GM19240 (cell line): ENCODE results near the gene MCM5.
"Not testable (repeated sequence)": the region's sequence is repeated elsewhere in the genome, so short reads cannot be mapped to it uniquely, and the experiment has no call there.

Experiments used
- DNase-seq: peaks from one replicate; pipeline ENCODE4 v3.0.0; 2011; ENCODE audit warnings: low spot score; ENCODE audit not compliant: insufficient read length

The MCM5 gene

GRCh38 chr22:35432228-35432905 lies 32.4 kb downstream of the MCM5 start:
- DNase-seq = no peak

- no peak for DNase-seq
Observed at GRCh38 chr22:35434061-35434710, 34.2 kb downstream of the MCM5 start.

- no peak for DNase-seq
Observed at GRCh38 chr22:35435201-35435740, 35.3 kb downstream of the MCM5 start.

- DNase-seq = no peak
Observed at GRCh38 chr22:35436421-35436820, 36.5 kb downstream of the MCM5 start.

DNA sequence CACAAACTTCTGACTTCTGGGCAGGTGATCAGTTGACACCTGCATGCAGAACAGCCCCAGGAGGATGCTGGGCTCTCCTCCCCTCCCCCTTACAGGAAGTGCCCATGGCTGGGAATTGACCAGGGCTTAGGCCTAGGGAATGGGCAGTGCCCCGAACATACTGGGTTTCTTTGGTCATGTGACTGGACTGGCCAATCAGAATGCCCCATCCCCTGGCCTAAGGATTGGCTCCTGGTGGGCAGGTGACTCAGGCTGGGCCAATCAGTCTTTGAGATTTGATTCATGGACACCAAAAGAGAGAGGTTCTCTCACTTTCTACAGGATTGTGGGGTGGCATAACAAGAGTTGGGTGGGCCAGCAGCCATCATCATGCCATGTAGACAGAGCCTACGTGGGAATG lies 37.1 kb downstream of the MCM5 start:
- peak; percentile 21 for DNase-seq

GRCh38 chr22:35438673-35439364 lies 38.9 kb downstream of the MCM5 start:
- not testable (repeated sequence) for DNase-seq

DNA sequence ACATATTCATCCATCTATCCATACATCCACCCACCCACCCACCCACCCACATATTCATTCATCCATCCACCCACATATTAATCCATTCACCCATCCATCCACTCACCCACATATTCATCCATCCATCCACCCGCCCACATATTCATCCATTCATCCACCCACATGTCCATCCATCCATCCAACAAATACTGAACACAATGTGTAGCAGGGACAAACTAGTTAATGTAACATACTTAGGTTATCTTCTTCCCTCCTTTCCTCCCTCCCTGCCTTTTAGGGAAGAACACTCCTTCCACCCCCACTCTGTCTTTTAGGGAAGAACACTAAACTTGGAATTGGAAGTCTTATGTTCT lies 39.4 kb downstream of the MCM5 start:
- DNase-seq = no peak

- no peak for DNase-seq
Observed at GRCh38 chr22:35440129-35440528, 40.2 kb downstream of the MCM5 start.

DNA sequence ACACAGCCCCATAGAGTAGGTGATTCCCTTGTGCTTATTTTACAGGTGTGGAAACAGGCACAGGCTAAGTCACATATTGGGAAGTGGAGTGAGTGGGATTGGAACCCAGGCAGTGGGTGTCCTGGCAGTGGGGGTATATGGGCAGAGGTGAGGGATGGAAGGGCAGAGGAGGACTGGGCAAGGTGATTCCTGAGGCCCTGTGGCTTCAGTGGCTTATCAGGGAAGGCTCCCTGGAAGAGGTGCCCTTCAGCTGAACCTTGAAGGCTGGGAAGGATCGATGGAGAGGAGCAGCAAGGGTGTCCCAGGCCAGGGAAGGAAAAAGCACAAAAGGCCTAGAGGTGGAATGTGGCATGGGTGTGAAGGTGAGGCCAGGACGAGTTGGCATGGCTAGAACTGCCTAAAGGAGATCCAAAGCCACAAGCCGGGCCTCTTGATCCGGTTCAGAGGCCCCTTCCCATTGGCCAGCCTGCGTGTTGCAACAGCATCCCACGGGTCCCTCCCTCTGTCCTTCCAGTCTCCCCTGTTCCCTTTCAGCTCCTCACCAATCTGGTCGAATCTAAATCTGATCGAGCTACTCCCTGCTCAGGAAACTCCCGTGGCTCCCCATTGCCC lies 41.7 kb downstream of the MCM5 start:
- no peak for DNase-seq

GRCh38 chr22:35442471-35442870 lies 42.5 kb downstream of the MCM5 start:
- no peak for DNase-seq

GRCh38 chr22:35443338-35443737 lies 43.4 kb downstream of the MCM5 start:
- DNase-seq = no peak

- no peak for DNase-seq
Observed at GRCh38 chr22:35443790-35444684, 44.1 kb downstream of the MCM5 start.

DNA sequence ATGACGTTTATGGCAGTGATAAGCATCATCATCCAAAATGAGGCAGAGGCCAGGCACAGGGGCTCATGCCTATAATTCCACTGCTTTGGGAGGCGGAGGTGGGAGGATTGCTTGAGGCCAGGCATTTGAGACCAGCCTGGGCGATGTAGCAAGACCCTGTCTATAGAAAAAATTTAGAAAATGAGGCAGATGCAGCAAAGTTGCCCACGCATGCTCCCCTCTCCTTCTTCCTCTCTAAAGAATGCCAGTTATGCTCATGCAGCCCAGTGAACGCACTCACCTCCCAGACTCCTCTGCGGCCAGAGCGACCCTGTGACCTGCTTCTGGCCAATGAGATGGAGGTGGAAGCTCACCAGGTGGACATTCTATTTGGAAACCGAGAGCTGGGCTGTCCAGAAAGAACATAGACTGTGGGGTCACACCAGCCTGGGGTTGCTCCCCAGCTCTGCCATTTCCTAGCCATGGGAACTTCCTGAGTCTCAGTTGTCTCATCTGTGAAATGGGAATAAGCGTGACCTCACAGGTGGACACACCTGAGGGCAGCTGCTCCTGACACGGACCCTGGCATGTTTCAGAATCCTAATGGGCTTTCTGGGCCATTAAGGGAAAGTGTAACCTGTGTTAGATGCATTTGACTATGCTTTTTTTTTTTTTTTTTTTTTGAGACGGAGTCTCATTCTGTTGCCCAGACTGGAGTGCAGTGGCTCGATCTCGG lies 44.9 kb downstream of the MCM5 start:
- DNase-seq = no peak

DNA sequence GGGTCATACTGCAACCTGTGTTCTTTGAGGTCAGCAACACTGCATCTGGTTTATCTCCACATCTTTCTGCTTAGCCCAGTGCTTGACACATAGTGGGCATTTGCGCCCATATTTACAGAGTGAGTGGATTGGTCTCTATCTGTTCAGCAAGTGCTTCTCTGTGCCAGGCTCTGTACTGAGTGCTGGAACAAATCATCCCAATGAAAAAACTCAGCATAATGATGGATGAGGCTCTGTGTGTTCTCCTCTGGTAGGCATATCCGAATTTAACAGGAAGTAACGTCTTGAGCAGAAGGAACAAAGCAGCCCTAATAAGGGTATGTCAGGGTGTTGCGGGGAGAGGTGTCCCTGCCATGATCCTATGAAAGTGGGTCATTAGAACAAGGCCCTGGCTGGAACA lies 46.0 kb downstream of the MCM5 start:
- DNase-seq = no peak

DNA sequence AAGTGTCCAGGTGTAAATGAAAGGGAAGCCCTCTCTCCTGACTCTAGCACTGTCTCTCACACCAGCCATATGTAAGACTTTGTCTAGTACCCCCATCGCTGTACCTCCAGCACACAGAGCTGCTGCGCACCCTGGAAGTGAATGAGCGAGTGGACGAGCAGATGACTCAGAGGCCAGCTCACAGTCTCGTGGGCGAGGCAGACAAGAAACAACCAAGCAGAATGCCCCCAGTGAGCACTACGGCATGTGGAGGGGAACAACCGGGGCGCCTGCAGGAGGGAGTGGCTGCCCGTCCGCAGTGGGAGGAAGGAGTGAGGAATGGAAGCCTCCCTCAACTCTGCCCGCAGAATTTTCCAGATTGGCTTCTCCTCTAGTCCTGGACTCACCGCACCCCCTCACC lies 46.4 kb downstream of the MCM5 start:
- no peak for DNase-seq

DNA sequence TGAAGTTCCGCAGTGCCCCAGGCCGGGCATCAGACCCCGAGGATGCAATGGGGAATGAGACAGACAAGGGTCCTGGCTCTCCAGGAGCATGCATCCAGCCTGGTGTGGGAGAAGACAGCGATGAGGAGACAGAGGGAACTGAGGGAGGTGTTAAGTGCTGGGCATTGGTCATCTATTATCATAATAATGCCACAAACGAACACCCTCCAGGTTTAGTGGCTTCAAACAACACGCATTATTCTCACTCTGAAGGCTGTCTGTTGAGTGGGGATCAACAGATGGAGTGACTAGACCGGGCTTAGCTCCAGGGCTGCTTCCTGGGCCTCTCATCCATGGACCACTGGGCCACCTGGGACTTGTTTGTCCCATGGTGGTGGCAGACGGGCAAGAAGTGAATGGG lies 48.6 kb downstream of the MCM5 start:
- no peak for DNase-seq

- DNase-seq = no peak
Observed at GRCh38 chr22:35449829-35450689, 50.1 kb downstream of the MCM5 start.

DNA sequence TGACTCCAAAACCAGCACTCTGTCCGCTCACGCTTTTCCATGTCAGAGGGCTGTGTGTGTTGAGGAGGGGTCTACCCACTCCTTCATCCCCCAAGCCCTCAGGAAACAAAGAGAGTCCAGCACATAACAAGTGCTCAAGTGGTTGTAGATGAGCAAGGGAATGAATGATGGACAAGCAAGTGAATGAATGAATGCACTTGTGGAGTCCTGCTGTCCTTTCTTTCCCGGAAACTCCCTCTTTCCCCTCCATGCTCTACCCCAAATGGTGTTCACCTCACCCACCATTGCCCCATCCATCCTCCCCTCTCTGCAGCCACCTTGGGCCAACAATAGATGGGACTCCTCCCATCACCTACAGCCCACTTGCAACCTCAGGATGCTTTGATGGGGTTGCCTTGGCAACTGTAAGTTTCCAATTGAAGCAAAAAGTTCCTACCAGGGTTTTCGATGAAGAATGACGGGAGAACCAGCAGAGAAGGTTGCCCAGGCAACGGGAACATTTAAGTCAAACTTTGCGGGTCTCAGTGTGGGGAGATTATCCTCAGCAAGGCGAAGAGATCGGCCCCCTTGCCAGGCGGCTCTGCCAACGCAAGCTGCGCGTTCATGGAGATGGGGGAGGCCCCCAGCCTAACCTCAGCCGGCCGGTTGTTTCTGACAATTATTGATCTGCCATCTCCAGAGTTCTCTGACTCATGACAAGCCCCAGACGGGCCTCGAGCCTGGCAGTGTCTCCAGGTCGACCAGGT lies 51.1 kb downstream of the MCM5 start:
- no peak for DNase-seq

- no peak for DNase-seq
Observed at GRCh38 chr22:35451592-35451991, 51.7 kb downstream of the MCM5 start.
